ENCODE data around the gene NAGPA.
"Not testable (repeated sequence)": the region's sequence is repeated elsewhere in the genome, so short reads cannot be mapped to it uniquely, and the experiment has no call there.

The NAGPA gene

GRCh38 chr16:5033256-5034166, at the start of gene NAGPA:
NAGPA (minus strand) TSS chr16:5033935; CDS start chr16:5033914, 21 bp downstream.
- peak; percentile 71 for DNase-seq

GRCh38 chr16:5080996-5081395, 47.3 kb upstream of the NAGPA start:
- DNase-seq = not testable (repeated sequence)

GRCh38 chr16:5080461-5080860, 46.7 kb upstream of the NAGPA start:
- not testable (repeated sequence) for DNase-seq

- DNase-seq = no peak
Observed at GRCh38 chr16:5078626-5079025, 44.9 kb upstream of the NAGPA start.

- no peak for DNase-seq
Observed at GRCh38 chr16:5077304-5077703, 43.6 kb upstream of the NAGPA start.

- DNase-seq = no peak
Observed at GRCh38 chr16:5075637-5076036, 41.9 kb upstream of the NAGPA start.

- not testable (repeated sequence) for DNase-seq
Observed at GRCh38 chr16:5073771-5074170, 40.0 kb upstream of the NAGPA start.

- no peak for DNase-seq
Observed at GRCh38 chr16:5073279-5073629, 39.5 kb upstream of the NAGPA start.

- no peak for DNase-seq
Observed at GRCh38 chr16:5072334-5073278, 38.9 kb upstream of the NAGPA start.

GRCh38 chr16:5071681-5072333, 38.1 kb upstream of the NAGPA start, which contains the start of gene ALG1:
ALG1 (plus strand) TSS chr16:5071843; CDS start chr16:5071850, 7 bp downstream.
- peak; percentile 83 for DNase-seq

- DNase-seq = no peak
Observed at GRCh38 chr16:5071341-5071680, 37.6 kb upstream of the NAGPA start.

GRCh38 chr16:5070431-5071186, 36.9 kb upstream of the NAGPA start:
- no peak for DNase-seq

- no peak for DNase-seq
Observed at GRCh38 chr16:5069854-5070253, 36.1 kb upstream of the NAGPA start.

- DNase-seq = no peak
Observed at GRCh38 chr16:5069048-5069447, 35.3 kb upstream of the NAGPA start.

GRCh38 chr16:5066511-5066910, 32.8 kb upstream of the NAGPA start:
- no peak for DNase-seq

GRCh38 chr16:5065813-5066212, 32.1 kb upstream of the NAGPA start, which contains the start of gene C16orf89:
C16orf89 (minus strand) TSS chr16:5065956; CDS start chr16:5065908, 48 bp downstream.
- DNase-seq = no peak

- no peak for DNase-seq
Observed at GRCh38 chr16:5065326-5065725, 31.6 kb upstream of the NAGPA start.

- DNase-seq = peak; percentile 50
Observed at GRCh38 chr16:5064915-5065314, 31.2 kb upstream of the NAGPA start.

GRCh38 chr16:5062790-5063765, 29.3 kb upstream of the NAGPA start:
- DNase-seq = no peak

- DNase-seq = no peak
Observed at GRCh38 chr16:5062051-5062450, 28.3 kb upstream of the NAGPA start.

GRCh38 chr16:5060073-5060641, 26.4 kb upstream of the NAGPA start:
- DNase-seq = no peak

All from NCI-H1436 (cell line).